H7 (cell line): ENCODE measurements around the gene SND1. TPM values are rescaled to one million over a fixed set of nuclear protein-coding genes. Genes with fewer than 3 reads are reported as not detected.

Source experiments
- DNase-seq: peaks from one replicate; pipeline ENCODE4 v3.0.0; 2012
- H3K27me3 ChIP-seq: 2 replicates; pipeline ENCODE4 v1.6.0; 2011; ENCODE audit warnings: mild to moderate bottlenecking, low read length; ENCODE audit not compliant: control insufficient read depth, insufficient read depth
- H3K36me3 ChIP-seq: replicated peaks from 2 replicates; pipeline ENCODE4 v1.5.1; 2011; ENCODE audit warnings: low read length; ENCODE audit not compliant: control insufficient read depth, insufficient read depth
- H3K4me3 ChIP-seq: 2 replicates; pipeline ENCODE4 v1.5.1; 2011; ENCODE audit warnings: low read depth, mild to moderate bottlenecking, control low read depth, low read length, moderate library complexity; ENCODE audit not compliant: insufficient read depth
- total RNA-seq: library from RNA; depleted of rRNA; stranded (reverse); fragments of >200 nt; shearing (Covaris generic); gene quantifications from 2 replicates; pipeline ENCODE4 v1.2.3, GENCODE V29; 2014

SND1 gene
- total RNA-seq, 1 experiment from 2014 or later, result 196 TPM

DNA sequence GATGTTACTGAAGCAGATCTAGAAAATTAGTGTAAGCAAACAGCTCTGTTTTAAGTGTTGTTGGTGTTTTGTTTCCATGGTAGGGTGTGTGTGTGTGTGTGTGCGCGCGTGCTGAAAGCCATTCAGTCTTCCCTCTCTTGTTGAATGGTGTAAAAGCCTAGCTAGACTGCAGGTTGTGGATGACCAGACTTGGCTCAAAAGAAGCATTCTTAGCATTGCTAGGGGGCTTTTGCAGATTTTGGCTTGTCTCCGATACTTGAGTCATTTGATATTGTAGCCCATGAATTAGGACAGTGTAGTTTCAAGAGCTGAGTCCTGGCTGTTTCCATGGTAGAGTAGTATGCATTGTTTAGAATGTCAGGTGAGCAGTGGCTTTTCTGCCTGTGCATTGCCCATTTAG is 99.1 kb downstream of the SND1 start:
- Histone ChIP-seq H3K36me3 (no peaks in the 10 kb centered on the region), H3K4me3 (no peak overlapping the region), H3K27me3 (no peaks in the 10 kb centered on the region)
- no peak for DNase-seq

DNA sequence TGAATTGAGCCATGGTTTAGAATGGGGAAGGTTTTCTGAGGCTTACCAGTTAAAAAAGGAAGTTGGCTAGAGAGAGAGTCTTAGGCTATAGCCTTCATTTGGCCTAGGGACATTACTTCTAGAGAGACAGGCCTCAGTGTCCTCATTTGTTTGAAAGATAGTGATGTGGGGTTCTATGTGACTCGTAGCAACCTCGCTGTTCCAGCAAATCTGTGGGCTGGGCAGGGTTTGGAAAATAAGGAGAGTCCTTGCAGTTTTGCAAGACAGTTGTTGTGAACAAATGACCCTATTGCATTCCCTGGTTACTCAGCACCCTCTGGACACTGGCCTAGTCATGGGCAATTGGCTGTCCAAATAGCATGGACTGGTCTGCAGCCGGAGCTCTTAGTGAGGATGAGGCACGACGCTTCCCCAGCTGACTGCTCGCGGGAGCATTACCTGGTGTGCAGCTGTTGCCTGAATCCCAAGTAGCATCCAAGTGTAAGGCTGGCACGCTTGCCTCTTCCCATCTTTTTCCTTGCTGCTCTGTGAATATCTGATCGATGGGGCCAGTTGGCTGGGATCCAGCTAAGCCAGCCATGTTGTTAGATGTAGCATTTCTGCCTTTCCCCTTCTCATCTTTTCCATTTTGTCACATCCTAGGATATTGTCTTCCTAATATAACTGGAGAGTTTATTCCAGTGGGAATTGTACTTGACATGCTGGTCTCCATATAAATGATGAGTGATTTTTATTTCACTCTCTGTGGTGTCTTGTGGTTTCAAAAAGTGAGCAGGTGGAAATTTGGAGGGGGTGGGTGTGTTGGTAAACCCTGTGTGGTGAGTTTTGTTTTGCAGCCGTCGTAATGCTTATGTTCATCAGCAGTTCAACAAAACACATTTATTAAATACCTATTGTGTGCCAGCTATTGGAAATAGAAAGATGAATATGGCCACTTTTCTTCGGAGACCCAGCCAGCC is 99.8 kb downstream of the SND1 start:
- Histone ChIP-seq H3K36me3 (no peaks in the 10 kb centered on the region), H3K4me3 (no peak overlapping the region), H3K27me3 (no peaks in the 10 kb centered on the region)
- no peak for DNase-seq

DNA sequence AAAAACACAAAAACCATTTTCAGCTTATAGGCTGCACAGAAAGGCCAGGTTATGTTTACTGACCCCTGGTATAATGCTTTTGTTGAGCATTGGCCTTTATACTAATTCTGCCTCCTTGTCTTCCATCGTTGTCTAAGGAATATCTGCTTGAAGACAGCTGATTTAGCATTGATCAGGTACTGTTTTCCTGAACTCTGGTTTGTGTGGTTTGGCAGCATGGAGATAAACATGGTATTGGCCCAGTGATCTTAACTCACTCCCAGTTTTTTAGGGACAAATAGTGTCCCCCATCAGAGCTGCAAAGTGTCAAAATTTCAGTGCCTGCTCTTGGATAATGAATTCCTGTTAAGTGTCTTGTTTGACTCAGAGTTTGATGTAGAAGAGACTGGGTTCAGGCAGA is 100.8 kb downstream of the SND1 start:
- Histone ChIP-seq H3K4me3 (no peak overlapping the region), H3K36me3 (no peaks in the 10 kb centered on the region), H3K27me3 (no peaks in the 10 kb centered on the region)
- DNase-seq, result no peak

DNA sequence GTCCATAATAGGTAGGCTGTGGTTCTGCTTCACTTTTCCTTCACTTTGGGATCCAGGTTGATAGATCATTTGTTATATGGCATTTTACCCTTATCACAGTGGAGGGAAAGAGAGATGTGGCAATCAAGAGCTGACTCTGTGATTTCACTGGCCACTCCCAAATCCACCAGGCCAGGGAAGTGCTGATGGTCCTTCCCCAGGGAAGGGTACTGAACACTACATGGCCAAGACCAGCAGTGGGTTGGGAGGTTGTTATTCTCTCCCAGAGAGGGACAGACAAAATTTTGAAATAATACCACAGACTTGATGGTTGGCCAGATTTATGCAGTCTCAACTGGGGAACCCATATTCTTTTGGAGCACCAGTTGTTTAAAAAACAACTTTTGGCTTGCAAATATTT is 102.5 kb downstream of the SND1 start:
- no peaks in the 10 kb centered on the region for H3K27me3 ChIP-seq
- no peaks in the 10 kb centered on the region for H3K36me3 ChIP-seq
- no peak overlapping the region for H3K4me3 ChIP-seq
- DNase-seq, result no peak

DNA sequence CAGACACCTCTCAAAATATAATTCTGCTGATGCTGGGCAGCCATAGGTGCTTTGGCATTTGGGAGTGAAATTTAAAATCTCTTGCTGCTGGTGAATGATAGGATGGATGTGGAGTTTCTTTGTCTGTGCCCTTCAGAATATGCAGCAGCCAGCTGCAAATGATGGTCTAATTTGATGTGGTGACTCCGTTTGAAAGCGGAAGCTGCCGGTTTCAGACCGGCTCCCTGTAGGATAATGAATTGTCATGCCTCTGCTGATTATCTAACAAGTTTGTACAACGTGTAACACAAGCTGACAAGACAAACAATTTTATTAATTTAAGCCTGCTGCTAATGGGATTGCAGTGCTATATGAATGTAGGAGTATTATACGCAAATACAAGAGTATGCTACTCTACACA is 103.5 kb downstream of the SND1 start:
- H3K36me3 ChIP-seq, result no peaks in the 10 kb centered on the region
- no peak overlapping the region for H3K4me3 ChIP-seq
- no peak for DNase-seq
- H3K27me3 ChIP-seq, result no peaks in the 10 kb centered on the region

DNA sequence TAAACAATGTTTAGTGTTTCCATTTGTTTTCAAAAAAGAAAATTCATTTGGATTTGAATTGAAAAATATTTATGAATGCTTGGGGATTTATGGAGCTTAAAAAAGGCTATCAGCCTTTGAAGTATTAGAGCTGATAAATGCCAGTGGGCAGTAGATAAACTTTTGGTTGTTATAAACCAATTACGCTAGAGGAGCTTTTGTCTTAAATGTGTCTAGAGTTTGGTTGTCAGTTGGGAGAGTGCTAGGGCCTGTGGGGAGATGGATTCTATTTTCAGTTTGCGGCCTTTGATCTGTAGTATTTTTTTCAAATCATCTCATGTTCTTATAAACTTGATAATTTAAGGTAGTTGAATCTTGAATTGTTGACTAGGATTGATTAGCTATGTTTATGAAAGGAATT is 104.0 kb downstream of the SND1 start:
- no peaks in the 10 kb centered on the region for H3K27me3 ChIP-seq
- no peaks in the 10 kb centered on the region for H3K36me3 ChIP-seq
- H3K4me3 ChIP-seq, result no peak overlapping the region
- no peak for DNase-seq

DNA sequence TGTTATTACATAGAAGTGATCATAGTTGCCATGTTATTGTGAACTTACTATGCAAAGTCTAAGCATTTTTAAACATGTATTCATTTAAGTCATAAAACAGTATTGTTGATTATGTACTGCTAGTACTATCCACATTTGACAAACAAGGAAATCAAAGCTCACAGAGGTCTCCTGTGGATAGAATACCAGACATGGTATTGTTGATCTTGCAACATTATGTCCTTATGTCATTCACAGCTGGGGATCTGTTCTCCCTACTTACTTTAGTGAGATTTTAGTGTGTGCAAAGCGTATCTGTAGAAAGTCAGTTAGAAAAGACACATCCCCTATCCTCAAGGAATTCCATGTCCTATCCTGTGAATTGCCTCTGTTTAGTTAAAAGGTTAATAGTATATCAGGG is 106.1 kb downstream of the SND1 start:
- Histone ChIP-seq H3K4me3 (no peak overlapping the region), H3K27me3 (no peaks in the 10 kb centered on the region), H3K36me3 (no peaks in the 10 kb centered on the region)
- no peak for DNase-seq

DNA sequence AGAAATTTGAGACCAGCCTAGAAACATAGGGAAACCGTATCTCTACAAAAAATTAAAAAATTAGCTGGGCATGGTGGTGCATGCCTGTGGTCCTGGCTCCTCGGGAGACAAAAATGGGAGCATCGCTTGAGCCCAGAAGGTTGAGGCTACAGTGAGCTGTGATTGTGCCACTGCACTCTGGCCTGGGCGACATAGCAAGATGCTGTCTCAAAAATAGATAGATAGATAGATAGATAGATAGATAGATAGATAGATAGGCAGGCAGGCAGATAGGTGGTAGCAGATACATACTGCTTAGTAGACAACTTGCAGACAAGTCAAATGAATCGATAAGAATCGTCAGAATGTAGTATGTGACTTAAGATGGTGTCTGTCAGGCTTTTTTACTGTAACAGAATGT is 106.9 kb downstream of the SND1 start:
- DNase-seq, result no peak
- no peaks in the 10 kb centered on the region for H3K36me3 ChIP-seq
- H3K27me3 ChIP-seq, result no peaks in the 10 kb centered on the region
- H3K4me3 ChIP-seq, result no peak overlapping the region

DNA sequence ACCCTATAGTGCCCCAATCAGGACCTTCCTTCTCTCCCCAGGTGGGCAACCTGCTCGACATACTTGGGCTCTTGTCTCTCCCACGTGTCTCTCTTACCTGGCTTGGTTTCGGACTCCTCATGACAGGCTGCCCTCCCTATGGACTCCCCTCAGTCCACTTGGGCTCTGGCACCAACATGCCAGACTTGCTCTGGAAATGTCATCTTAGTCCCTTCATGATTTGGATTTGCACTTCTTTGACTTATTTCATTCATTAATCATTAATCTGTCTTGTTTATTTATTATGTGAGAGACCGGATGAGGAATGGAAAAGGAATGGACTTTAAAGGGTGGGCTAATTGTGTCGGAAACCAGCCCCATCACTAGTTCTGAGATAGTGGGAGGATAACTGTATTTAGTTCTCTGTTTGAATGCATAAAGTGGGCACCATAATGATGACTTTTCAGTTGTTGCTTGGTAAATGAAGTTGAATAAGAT is 108.0 kb downstream of the SND1 start:
- DNase-seq, result no peak
- Histone ChIP-seq H3K36me3 (no peaks in the 10 kb centered on the region), H3K4me3 (no peak overlapping the region), H3K27me3 (no peaks in the 10 kb centered on the region)

DNA sequence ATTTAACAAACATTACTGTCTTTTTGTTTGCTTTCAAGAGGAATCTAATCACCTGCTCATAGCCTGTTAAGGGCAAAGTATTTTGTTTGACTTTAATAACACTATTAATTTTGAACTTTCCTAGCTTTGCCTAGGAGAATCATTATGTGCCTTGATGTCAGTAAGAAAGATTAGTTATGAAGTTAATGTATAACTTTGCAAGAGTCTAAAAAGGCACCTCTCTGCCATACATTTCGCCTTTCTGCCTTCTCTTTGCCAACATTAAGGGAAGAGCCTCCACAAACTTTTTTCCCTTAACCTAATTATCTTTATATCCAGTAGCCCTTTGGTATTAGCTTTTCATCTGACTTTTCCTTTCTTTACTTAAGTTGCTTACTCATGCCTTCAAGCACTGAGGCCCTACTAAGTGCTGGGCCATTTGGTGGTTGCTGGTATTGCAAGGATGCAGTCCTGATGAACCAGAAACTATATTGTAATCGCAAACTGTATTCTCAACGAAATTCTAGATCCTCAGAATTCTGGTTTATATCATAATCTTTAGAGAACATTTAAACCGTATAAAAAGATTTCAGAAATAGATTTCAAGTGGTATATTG is 108.5 kb downstream of the SND1 start:
- no peaks in the 10 kb centered on the region for H3K36me3 ChIP-seq
- H3K4me3 ChIP-seq, result no peak overlapping the region
- no peak for DNase-seq
- H3K27me3 ChIP-seq, result no peaks in the 10 kb centered on the region

DNA sequence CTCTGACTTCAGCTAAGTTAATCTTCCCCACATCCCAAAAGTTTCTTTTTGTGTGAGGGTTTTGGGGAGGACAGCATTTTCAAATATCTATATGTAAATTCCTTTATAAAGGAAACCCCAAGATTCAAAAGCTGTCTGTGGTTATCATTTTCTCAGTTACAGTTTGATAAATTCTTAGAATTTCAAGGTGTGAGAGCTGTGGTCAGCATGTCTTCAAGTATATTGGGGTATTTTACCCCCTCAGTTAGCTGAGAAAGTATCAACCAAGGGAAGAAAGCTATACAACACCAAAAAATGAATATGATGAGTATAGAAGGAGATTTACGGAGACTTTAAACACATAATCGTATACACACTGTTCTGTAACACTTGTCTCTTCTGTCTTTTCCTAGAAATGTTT is 109.2 kb downstream of the SND1 start:
- H3K27me3 ChIP-seq, result no peaks in the 10 kb centered on the region
- no peak overlapping the region for H3K4me3 ChIP-seq

DNA sequence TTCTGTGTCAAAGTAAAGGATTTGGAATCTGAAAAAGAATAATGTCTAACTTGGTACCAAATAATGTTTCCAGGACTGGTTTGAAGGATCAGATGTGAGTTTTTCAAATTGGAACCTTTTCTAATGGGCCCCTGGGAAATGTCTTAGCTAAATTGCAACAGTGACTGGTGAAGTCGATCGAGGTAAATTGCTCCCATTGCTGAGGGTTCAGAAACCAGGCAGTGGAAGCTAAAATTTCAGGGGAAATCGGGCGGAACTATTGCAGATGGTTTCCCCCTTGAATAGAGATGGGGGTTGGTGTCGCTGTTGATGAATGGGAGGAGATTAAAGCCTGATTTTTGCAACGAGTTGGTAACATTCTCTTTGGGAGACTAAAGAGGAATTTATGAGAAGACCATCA is 112.7 kb downstream of the SND1 start:
- H3K4me3 ChIP-seq, result no peak overlapping the region
- H3K36me3 ChIP-seq, result no peaks in the 10 kb centered on the region
- DNase-seq, result no peak
- no peaks in the 10 kb centered on the region for H3K27me3 ChIP-seq

More for the DNA sequence above, 109.2 kb downstream of the SND1 start:
- DNase-seq, result no peak
- no peaks in the 10 kb centered on the region for H3K36me3 ChIP-seq

DNA sequence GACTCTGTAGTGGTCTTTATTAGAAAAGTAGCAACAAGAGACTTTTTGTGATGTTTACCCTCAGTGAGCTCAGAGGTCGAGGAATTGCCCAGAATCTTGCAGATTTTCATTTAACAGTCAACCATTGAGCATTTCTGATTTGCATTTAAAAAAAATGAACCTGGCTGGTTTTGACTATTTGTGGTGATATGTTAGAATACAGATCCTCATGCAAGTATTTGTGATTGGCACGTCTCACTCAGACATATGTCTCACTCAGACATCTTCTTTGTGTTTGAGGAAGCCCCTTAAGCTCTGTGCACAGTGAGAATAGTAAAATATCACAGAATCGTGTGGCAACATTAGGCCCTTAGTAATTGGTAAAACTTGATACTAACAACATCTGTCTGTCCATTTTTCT is 113.2 kb downstream of the SND1 start:
- Histone ChIP-seq H3K4me3 (no peak overlapping the region), H3K36me3 (no peaks in the 10 kb centered on the region), H3K27me3 (no peaks in the 10 kb centered on the region)
- DNase-seq, result no peak

DNA sequence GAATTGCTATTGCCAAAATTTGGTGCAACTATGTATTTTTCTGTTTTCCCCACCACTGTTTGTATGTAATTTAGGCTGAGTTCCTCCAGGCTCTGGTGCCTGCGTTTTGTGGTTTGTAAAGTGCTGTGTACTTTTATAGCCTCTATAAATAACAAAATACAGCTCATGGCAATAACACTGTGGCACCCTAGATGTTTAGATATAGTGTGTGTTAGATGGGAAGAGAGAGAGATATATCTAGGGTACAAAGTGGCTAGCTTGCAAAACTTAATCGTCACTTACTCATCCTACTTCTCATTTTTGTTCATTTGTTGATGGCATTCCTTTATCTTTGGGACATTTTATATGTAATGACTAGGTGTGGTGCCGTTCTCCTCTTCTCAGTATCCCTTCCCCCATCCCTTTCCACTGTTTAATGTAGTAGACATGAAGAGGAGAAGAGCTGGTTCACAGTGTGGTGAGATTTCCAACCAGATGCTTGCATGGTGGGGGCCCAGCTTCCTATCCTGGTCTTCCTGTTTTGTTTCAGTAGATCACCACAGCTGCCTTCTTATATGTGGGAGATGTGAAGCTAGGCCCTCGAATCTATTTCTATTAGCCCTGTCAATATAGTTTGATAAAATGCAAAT is 115.0 kb downstream of the SND1 start:
- no peaks in the 10 kb centered on the region for H3K27me3 ChIP-seq
- DNase-seq, result no peak
- H3K4me3 ChIP-seq, result no peak overlapping the region
- H3K36me3 ChIP-seq, result no peaks in the 10 kb centered on the region

DNA sequence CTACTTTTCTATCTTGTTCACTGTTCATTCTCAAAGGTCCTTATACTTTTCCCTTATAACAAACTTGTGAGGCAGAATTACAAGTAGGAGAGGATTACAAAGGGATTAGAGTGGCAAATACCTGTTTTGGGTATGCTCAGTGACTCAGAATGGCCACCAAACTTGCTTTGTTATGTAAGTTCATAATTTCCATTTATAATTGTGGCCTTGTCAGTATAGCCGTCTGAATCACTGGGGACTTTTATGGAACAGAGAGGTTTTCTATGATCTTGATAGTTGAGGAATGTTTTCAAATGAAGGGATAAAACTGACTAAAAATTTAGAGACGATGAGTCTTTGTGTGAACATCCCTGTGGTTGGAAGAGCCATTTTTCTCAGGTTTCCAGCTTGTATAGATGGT is 116.2 kb downstream of the SND1 start:
- Histone ChIP-seq H3K36me3 (no peaks in the 10 kb centered on the region), H3K27me3 (no peaks in the 10 kb centered on the region), H3K4me3 (no peak overlapping the region)
- no peak for DNase-seq
